SU-DHL-6 (cell line): ENCODE measurements around the gene CIT.

Experiments
- CTCF ChIP-seq: fragments of 200-600 bp; sonication (generic); IDR thresholded peaks from one replicate; pipeline ENCODE4 v1.5.1; 2017; ENCODE audit warnings: antibody characterized with exemption, mild to moderate bottlenecking, low read length, moderate library complexity; ENCODE audit not compliant: insufficient read depth, poor library complexity, severe bottlenecking
- EZH2phosphoT487 ChIP-seq: fragments of 200-600 bp; sonication (generic), shearing (Covaris generic); conservative IDR thresholded peaks from 2 replicates; pipeline ENCODE4 v1.6.1; 2018; ENCODE audit warnings: mild to moderate bottlenecking, antibody characterized with exemption, low read length, moderate library complexity, mixed read lengths

- TF ChIP-seq CTCF (no peak), EZH2phosphoT487 (no peak)
These were observed 231.5 kb downstream of the CIT start for GRCh38 chr12:119645535-119646059.
